Endometrium (tissue), 2 donors: ENCODE results near the gene WAS.
A peak's percentile ranks its signal among the peaks of the same experiment; 100 is the strongest.
"Not testable (repeated sequence)": the region's sequence is repeated elsewhere in the genome, so short reads cannot be mapped to it uniquely, and the experiment has no call there.

Source experiments
- FAIRE-seq: peaks from 2 replicates; lab custom pipeline; 2012; peaks lifted over from hg19 to GRCh38; lab: Jason Lieb, UNC
- donor health status: control.
- donor health status: control.

The WAS gene

DNA sequence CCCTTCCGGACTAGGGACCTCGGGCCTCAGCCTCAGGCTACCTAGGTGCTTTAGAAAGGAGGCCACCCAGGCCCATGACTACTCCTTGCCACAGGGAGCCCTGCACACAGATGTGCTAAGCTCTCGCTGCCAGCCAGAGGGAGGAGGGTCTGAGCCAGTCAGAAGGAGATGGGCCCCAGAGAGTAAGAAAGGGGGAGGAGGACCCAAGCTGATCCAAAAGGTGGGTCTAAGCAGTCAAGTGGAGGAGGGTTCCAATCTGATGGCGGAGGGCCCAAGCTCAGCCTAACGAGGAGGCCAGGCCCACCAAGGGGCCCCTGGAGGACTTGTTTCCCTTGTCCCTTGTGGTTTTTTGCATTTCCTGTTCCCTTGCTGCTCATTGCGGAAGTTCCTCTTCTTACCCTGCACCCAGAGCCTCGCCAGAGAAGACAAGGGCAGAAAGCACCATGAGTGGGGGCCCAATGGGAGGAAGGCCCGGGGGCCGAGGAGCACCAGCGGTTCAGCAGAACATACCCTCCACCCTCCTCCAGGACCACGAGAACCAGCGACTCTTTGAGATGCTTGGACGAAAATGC lies at the start of gene WAS:
Gene WAS, plus strand, starts transcription at position 389 of the 572 bp plus-strand sequence. Its CDS starts 55 bp downstream, at position 444.
- FAIRE-seq, result no peak

DNA sequence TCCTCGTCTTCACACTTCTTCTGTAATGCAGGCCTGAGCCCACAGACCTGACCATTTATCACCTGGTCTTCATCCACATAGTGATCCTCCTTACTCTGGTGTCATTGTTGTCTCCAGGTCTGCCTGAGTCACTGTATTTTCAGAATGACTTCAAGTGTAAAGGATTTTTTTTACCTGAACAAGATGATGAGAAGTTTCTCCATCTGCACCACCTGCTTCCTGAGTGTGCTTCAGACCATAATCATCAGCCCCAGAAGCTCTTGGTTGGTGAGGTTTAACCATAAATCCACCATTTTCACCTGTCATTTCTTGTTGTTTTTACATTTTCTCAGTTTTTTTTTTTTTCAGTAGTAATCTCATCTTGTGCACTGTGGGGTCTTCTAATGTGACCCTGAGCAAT lies 47.3 kb upstream of the WAS start:
- no peak for FAIRE-seq

DNA sequence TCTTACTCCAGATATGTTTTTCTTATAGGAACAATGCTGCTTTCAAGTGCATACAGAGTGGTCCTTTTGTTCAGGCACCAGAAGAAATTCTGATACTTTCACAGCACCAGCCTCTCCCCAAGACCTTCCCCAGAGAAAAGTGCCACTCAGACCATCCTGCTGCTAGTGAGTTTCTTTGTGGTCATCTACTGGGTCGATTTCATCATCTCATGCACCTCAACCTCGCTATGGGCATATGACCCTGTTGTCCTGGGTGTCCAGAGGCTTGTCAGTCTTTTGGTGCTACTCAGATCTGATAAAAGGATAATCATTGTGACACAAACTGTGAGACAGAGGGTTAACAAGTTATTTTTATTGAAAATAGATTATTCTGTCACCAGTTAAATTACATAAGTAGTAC lies 46.8 kb upstream of the WAS start:
- FAIRE-seq, result no peak

DNA sequence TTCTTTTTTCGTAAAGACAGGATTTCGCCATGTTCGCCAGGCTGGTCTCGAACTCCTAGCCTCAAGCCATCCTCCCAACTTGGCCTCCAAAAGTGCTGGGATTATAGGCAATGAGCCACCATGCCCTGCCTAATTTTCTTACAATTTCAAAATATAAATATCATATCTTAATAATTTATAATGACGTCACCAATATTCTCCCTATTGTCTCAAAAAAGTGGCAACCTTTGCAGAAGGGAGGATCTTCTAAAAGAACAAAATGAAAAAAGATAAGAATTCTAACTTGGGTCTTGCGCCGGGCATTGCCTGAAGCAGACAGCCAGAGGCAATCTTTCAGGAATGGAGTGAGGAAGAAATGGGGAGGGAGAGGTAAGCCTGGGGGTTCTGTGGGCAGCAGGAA lies 37.9 kb upstream of the WAS start:
- no peak for FAIRE-seq

DNA sequence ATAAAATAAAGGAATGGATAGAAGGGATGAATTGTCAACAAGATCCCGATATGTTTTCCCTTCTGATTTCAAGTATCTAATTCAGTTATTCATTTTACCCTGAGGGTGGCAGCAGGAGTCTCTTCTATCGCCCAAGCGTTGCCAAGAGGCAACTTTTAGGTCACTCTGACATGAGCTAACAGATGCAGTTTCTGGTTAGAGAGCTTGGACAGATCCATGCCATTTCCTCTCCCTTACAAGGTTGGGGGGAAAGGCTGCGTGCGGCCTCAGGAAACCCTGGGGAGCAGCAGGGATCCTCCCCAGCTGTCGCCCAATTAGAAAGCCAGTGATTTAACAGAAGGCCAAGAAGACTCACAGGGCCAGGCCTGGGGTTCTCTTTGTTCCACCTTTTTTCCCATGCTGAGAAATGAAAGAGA lies 35.3 kb upstream of the WAS start:
- peak; percentile 75 for FAIRE-seq

DNA sequence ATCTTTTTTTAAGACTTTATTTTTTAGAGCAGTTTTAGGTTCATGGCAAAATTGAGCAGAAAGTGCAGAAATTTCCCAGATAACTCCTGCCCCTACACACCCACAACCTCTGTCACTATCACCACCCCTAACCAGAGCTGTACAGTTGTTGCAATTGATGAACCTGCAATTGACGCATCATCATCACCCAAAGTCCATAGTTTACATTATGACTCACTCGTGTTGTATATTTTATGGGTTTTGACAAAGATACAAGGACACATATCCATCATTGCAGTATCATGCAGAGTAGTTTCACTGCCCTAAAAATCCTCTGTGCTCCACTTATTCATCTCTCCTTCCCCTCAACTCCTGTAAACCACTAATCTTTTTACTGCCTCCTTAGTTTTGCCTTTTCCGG lies 34.5 kb upstream of the WAS start:
- no peak for FAIRE-seq

DNA sequence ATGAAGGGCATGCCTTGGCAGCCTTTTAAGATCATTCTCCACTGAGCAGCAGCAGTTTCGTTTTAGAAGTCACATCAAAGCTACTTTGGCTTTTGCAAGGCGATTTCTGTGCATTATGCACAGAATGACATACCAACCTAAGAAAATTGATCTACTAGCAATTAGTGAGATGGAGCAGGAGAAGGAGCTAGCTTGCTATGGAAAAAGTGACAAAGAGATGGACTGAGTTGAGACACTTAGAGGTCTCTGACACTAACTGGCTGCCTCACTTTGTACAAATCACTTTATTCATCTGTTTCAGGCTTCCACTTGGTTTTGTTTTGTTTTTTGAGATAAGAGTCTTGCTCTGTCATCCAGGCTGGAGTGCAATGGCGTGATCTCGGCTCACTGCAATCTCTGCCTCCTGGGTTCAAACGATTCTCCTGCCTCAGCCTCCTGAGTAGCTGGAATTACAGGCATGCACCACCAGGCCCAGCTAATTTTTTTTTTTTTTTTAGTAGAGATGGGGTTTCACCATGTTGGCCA lies 31.5 kb upstream of the WAS start:
- not testable (repeated sequence) for FAIRE-seq

DNA sequence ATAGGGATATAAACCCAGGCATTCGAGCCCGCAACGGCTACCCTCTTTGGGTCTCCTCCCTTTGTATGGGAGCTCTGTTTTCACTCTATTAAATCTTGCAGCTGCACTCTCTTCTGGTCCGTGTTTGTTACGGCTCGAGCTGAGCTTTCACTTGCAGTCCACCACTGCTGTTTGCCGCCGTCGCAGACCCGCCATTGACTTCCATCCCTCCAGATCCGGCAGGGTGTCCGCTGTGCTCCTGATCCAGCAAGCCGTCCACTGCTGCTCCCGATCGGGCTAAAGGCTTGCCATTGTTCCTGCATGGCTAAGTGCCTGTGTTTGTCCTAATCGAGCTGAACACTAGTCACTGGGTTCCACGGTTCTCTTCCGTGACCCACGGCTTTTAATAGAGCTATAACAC lies 28.9 kb upstream of the WAS start:
- FAIRE-seq, result not testable (repeated sequence)

DNA sequence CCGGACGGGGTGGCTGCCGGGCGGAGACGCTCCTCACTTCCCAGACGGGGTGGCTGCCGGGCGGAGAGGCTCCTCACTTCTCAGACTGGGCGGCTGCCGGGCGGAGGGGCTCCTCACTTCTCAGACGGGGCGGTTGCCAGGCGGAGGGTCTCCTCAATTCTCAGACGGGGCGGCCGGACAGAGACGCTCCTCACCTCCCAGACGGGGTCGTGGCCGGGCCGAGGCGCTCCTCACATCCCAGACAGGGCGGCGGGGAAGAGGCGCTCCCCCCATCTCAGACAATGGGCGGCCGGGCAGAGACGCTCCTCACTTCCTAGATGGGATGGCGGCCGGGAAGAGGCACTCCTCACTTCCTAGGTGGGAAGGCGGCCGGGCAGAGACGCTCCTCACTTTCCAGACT lies 23.9 kb upstream of the WAS start:
- FAIRE-seq, result not testable (repeated sequence)

DNA sequence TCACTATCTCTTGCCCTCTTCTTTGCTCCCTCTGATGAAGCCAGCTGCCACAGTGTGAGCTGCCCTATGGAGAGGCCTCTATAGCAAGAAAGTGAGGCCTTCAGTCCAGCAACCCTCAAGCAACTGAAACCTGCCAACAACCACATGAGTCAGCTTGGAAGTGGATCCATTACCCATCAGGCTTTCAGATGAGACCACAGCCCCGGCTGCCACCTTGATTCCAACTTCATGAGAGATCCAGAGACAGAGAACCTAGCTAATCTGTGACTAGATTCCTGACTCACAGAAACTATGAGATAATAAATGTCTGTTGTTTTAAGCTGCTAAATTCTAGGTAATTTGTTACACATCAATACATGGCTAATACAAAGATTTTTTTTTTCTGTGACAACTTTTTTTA lies 20.4 kb upstream of the WAS start:
- no peak for FAIRE-seq

DNA sequence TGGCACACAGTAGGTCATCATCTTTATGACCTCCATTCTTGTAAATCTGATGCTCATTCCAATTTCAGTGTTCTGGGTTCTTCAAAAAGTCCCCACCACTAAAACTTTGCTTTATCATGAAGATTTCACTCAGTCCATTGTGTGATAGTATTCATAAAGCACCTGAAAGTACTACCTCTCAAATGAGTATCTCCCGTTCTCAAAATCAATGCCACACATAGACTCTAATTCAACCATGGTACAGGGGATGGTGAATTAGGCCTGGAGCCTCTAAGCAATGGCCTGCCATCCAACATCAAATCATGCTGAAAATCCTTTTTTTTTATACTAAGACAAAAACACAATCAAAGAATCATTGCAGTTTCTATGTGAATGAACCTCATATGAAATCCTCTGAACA lies 19.4 kb upstream of the WAS start:
- FAIRE-seq, result no peak

DNA sequence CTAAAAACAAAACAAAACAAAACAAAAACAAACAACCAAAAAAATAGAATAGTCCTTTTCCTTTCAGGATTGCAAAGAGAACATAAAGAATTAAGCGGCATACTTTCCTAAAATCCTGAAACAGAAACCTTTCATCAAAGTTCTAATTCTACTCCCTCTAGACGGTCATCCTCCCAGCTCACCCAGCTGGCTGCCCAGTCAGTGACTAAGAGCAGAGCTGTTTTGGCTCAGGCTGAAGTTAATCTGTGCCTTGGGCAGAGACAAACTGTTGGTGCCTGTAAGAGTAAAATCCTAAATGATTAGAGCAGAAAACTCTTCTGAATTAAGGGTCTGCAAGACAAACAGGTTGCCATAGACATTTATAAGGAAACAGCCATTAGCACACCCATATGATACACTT lies 17.6 kb upstream of the WAS start:
- no peak for FAIRE-seq

DNA sequence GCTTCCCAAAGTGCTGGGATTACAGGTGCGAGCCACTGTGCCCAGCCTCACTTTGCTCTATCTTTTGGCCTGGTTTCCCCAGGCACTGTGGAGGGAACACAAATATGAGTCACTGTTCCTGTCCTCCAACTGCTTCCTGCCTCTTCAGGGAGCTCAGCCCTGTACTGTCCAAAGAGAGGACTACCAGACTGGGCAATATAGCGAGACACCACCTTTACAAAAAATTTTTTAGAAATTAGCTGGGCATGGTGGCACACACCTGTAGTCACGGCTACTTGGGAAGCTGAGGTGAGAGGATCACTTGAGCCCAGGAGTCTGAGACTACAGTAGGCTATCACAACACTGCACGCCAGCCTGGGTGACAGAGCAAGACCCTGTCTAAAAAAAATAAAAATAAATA lies 16.9 kb upstream of the WAS start:
- FAIRE-seq, result no peak

DNA sequence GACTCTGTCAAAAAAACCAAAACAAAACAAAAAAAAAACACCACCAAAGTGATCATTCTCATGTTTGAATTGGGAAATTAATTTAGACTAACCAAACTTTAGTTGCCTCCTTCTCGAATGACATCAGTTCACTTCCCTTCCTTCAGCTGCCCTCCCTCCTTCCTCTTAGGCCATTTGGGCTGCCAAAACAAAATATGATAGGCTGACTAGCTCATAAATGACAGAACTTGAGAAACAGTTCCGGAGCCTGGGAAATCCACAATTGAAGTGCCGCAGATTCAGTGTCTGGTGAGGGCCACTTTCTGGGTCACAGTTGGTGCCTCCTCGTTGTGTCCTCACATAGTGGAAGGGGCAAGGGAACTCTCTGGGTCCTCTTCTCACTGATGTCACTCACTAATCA lies 16.1 kb upstream of the WAS start:
- no peak for FAIRE-seq

DNA sequence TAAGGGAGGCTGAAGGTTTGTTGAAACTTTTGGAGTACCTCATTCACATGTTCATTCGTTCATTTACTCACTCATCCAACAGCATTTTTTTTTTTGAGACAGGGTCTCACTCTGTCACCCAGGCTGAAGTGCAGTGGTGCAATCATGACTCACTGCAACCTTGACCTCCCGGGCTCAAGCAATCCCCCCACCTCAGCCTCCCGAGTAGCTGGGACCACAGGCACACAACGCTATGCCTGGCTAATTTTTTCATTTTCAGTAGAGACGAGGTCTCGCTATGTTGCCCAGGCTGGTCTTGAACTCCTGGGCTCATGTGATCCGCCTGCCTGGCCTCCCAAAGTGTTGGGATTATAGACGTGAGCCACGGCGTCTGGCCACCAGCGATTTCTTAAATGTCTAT lies 15.4 kb upstream of the WAS start:
- not testable (repeated sequence) for FAIRE-seq

DNA sequence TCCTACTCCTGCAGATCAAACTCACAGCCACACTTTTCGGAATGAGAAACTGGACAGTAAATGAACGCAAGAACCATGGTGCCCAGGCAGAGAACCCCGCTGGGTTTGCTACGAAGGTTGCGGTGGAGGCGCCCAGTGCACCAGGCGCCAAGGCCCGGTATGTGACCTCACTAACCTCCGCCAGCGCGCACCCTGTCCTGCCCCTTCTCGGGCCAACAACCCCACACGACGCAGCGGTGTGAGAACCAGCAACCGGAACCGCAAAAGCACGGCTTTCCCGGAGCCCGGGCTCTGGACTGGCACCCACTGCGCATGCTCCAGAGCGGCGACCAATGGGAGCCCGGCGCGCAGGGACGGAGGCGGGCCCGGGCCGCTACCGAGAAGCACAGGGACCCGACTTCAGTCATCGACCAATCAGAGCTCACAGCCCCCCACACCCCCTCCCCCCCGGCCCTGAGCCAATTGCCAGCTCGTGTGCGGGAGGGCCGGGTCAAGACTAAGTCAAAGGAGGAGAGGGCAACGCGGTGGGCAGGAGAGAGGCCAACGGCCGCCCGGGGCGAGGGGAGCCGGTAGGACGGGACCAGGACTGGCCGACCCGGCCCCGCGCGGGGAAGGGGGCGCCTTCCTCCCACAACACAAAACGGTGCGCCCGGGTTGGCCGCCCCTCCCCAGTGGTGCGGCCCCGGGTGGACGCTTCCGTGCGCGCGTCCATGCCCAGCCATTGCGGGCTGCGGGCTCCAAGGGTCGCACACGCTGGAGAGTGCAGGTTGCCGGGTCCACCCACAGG lies 7.3 kb upstream of the WAS start:
- no peak for FAIRE-seq

DNA sequence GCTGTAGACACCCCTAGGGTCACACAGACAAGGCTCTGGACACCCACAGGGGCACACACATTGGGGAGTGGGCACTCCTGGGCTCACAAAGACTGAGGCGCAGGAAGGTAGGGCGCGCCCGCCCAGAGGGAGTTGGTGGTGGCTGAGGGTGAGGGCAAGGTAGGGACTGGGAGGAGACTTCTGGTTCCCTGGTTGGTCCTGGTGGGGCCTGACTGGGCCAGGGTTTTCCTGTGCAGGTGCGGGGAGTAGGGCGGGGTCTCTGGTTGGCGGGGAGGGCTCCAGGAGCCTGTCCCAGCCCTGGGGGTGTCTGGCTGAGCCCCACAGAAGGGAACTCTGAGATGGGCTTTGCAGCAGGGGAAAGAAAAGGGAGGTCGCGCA lies 6.7 kb upstream of the WAS start:
- FAIRE-seq, result no peak

DNA sequence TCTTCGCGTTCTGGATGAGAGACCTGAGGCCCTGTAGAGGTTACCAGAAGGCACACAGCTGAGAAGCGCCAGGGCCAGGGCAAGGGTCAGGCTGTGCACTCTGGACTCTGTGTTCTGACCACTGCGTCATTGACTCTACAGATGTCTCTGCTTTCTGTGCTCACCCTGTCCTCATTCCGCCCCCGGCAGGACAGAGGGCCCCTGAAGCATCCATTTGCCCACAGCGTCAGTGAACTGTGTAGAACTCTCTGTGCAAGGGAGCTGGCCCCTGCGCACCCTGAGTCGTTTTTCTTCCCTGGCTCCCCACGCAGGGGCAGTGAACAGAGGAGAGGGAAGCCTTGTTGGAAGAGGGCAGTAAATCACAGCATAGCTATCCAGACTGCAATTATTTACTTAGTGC lies 6.1 kb upstream of the WAS start:
- FAIRE-seq, result no peak

DNA sequence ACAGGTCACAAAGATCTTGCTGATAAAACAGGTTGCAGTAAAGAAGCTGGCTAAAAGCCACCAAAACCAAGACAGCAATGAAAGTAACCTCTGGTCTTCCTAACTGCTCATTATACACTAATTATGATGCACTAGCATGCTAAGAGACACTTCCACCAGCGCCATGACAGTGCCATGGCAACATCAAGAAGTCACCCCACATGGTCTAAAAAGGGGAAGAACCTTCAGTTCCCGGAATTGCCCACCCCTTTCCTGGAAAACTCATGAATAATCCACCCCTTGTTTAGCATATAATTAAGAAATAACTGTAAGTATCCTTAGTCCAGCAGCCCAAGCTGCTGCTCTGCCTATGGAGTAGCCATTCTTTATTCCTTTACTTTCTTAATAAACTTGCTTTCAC lies 3.1 kb upstream of the WAS start:
- FAIRE-seq, result not testable (repeated sequence)

DNA sequence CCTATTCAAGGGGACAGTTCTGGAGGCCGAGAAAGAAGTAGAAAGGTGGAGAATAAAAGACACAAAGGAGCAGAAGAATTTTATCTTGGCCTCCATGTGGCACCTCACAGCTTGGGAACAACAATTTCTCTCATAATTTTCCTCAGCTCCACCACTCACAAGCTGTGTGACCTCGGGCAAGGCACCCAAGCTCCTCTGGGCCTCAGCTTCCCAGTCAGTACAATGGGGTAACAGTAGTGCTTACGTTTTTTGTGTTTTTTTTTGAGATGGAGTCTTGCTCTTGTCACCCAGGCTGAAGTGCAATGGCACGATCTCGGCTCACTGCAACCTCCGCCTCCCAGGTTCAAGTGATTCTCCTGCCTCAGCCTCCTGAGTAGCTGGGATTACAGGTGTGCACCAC lies 2.7 kb upstream of the WAS start:
- FAIRE-seq, result not testable (repeated sequence)

DNA sequence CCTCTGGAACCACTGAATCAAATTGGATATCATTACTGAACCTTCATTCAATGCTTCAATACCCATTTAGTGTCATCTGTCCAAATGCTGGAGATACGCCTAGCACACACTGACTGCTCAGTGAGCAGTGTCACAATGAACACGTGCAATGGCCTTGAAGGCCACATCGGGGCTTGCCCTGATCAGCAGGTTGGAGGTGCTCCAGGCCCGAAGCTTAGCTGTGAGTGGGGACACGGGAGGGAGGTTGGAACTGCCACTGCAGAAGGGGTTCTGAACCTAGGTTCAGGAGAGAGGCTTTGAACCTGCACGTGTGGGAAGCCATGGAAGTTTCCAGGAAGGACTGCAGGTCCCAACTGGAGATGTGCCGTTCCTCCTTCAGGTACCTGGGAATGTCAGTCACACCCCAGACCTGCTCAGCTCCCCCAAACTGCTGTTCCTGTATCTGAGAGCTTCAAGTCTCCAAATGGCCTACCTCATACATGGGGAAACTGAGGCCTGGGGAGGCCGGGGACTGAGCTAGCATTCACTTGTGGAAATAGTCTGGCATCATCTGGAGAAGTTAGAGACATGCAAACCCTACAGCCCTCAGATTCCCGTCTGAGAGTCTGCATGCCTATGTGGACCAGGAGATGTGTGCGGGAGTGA lies 1.9 kb upstream of the WAS start:
- no peak for FAIRE-seq

DNA sequence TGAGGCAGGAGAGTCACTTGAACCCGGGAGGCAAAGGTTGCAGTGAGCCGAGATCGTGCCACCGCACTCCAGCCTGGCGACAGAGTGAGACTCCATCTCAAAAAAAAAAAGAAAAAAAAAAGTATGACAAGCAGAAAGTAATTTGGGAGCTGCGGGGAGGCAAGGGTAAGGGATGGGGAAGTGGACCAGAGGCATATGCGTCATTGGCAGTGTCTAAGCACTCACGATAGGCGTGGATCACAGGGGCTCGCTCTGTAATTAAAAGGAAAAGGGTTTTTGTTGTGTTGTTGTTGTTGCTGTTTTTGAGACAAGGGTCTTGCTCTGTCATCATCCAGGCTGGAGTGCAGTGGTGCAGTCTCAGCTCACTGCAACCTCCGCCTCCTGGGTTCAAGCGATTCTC lies 804 bp upstream of the WAS start:
- not testable (repeated sequence) for FAIRE-seq

DNA sequence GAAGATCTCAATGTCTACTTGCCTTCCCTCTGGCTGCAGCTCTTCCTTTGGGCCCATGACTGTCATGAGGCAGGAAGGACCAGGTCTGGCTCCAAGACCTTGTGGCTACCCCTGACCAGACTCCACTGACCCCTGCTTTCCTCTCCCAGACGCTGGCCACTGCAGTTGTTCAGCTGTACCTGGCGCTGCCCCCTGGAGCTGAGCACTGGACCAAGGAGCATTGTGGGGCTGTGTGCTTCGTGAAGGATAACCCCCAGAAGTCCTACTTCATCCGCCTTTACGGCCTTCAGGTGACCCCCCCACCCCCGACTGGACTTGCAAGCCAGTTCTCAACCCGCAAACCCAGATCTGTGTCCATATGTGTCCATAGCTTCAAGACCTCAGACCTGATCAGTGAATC lies 535 bp downstream of the WAS start:
- no peak for FAIRE-seq
